ENCODE results near the gene CELF1.
A peak's percentile ranks its signal among the peaks of the same experiment; 100 is the strongest.

CELF1 gene

GRCh38 chr11:47418454-47419259 lies 134.3 kb downstream of the CELF1 start:
- H3K4me1 Mint-ChIP-seq, result peaks cover 11% of the 10 kb centered on the region
- peak overlapping the region; percentile 80 for H3K27ac Mint-ChIP-seq (ENCODE audit: low read depth)
- H3K4me3 Mint-ChIP-seq, result no peak overlapping the region
- no peaks in the 10 kb centered on the region for H3K9me3 Mint-ChIP-seq
- H3K27me3 Mint-ChIP-seq, result no peaks in the 10 kb centered on the region
- DNase-seq (ENCODE audit: low spot score in 2 of 2), result no peak
- peaks cover 43% of the 10 kb centered on the region for H3K36me3 Mint-ChIP-seq (ENCODE audit: insufficient read depth)
- ATAC-seq (replicated peaks; ENCODE audit: extremely low read depth, poor library complexity, severe bottlenecking), result no peak

GRCh38 chr11:47417712-47418111 lies 135.2 kb downstream of the CELF1 start:
- H3K4me3 Mint-ChIP-seq, result no peak overlapping the region
- H3K4me1 Mint-ChIP-seq, result peaks cover 14% of the 10 kb centered on the region
- no peak for DNase-seq (ENCODE audit: low spot score in 2 of 2)
- H3K27ac Mint-ChIP-seq (ENCODE audit: low read depth), result peak overlapping the region; percentile 80
- no peaks in the 10 kb centered on the region for H3K27me3 Mint-ChIP-seq
- ATAC-seq (replicated peaks; ENCODE audit: extremely low read depth, poor library complexity, severe bottlenecking), result no peak
- no peaks in the 10 kb centered on the region for H3K9me3 Mint-ChIP-seq
- H3K36me3 Mint-ChIP-seq (ENCODE audit: insufficient read depth), result peaks cover 39% of the 10 kb centered on the region

DNA sequence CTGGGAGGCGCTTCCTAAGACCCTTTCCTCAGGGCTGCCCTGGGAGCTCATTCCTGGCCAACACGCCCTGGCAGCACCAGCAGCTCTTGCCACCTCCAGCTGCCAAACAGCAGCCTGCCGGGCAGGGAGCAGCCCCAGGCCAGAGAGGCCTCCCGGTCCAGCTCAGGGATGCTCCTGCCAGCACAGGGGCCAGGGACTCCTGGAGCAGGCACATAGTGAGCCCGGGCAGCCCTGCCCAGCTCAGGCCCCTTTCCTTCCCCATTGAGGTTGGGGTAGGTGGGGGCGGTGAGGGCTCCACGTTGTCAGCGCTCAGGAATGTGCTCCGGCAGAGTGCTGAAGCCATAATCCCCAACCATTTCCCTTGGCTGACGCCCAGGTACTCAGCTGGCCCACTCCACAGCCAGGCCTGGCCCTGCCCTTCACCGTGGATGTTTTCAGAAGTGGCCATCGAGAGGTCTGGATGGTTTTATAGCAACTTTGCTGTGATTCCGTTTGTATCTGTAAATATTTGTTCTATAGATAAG lies 136.9 kb downstream of the CELF1 start:
- Mint-ChIP-seq H3K27me3 (no peaks in the 10 kb centered on the region), H3K36me3 (ENCODE audit: insufficient read depth) (peaks cover 33% of the 10 kb centered on the region), H3K4me3 (no peak overlapping the region), H3K4me1 (peaks cover 20% of the 10 kb centered on the region), H3K9me3 (no peaks in the 10 kb centered on the region), H3K27ac (ENCODE audit: low read depth) (no peak overlapping the region)
- ATAC-seq (replicated peaks; ENCODE audit: extremely low read depth, poor library complexity, severe bottlenecking), result no peak
- no peak for DNase-seq (ENCODE audit: low spot score in 2 of 2)

All from central memory CD8-positive, alpha-beta T cell (primary cell).